RWPE2 (cell line): ENCODE measurements around the gene SPRED2.

Source experiments
- ATAC-seq: fragments of 200-7000 bp; cut with Tn5 transposase; 3 replicates; pipeline ENCODE4 v1.9.1; 2021; ENCODE audit warnings: low read depth
- DNase-seq: peaks from one replicate; pipeline ENCODE4 v3.0.0-alpha.2; 2020; ENCODE audit warnings: low spot score
- H3K27ac ChIP-seq: fragments of 450-650 bp; 2 replicates; pipeline ENCODE4 v1.5.1; 2017; ENCODE audit warnings: mild to moderate bottlenecking; ENCODE audit not compliant: poor library complexity, severe bottlenecking
- H3K27me3 ChIP-seq: fragments of 250-450 bp; sonication (Bioruptor Pico); 2 replicates; pipeline ENCODE4 v1.5.1; 2021; ENCODE audit warnings: mild to moderate bottlenecking, moderate library complexity; ENCODE audit not compliant: insufficient read depth, poor library complexity, severe bottlenecking
- H3K36me3 ChIP-seq: fragments of 250-450 bp; sonication (Bioruptor Pico); 2 replicates; pipeline ENCODE4 v1.5.1; 2020; ENCODE audit warnings: low read depth, mild to moderate bottlenecking, moderate library complexity
- H3K4me1 ChIP-seq: fragments of 250-450 bp; sonication (Bioruptor Pico); 2 replicates; pipeline ENCODE4 v1.5.1; 2021; ENCODE audit warnings: mild to moderate bottlenecking, moderate library complexity; ENCODE audit not compliant: insufficient read depth, poor library complexity, severe bottlenecking
- H3K4me3 ChIP-seq: fragments of 250-450 bp; sonication (Bioruptor Pico); 2 replicates; pipeline ENCODE4 v1.5.1; 2021; ENCODE audit warnings: mild to moderate bottlenecking, moderate library complexity; ENCODE audit not compliant: severe bottlenecking
- H3K9me3 ChIP-seq: fragments of 250-450 bp; sonication (Bioruptor Pico); 2 replicates; pipeline ENCODE4 v1.5.1; 2021; ENCODE audit warnings: mild to moderate bottlenecking, moderate library complexity; ENCODE audit not compliant: severe bottlenecking
- CTCF ChIP-seq: fragments of 450-650 bp; IDR thresholded peaks from one replicate; pipeline ENCODE4 v1.5.1; 2017; ENCODE audit warnings: mild to moderate bottlenecking, moderate library complexity; ENCODE audit not compliant: poor library complexity, severe bottlenecking

Gene SPRED2

GRCh38 chr2:65477590-65477989, 45.2 kb upstream of the SPRED2 start:
- H3K27ac ChIP-seq, result no peak overlapping the region
- ATAC-seq, result no peak

GRCh38 chr2:65476778-65477177, 44.4 kb upstream of the SPRED2 start:
- H3K4me3 ChIP-seq, result no peak overlapping the region
- ATAC-seq (no peak), DNase-seq (no peak)
- H3K27me3 ChIP-seq, result no peaks in the 10 kb centered on the region
- no peaks in the 10 kb centered on the region for H3K9me3 ChIP-seq
- no peaks in the 10 kb centered on the region for H3K36me3 ChIP-seq
- no peaks in the 10 kb centered on the region for H3K4me1 ChIP-seq
- no peak for TF ChIP-seq CTCF
- no peak overlapping the region for H3K27ac ChIP-seq

More at GRCh38 chr2:65477590-65477989, 45.2 kb upstream of the SPRED2 start:
- H3K9me3 ChIP-seq, result no peaks in the 10 kb centered on the region
- no peaks in the 10 kb centered on the region for H3K27me3 ChIP-seq
- no peak for TF ChIP-seq CTCF
- H3K4me3 ChIP-seq, result no peak overlapping the region
- no peaks in the 10 kb centered on the region for H3K4me1 ChIP-seq
- DNase-seq, result no peak
- H3K36me3 ChIP-seq, result no peaks in the 10 kb centered on the region

GRCh38 chr2:65475000-65475399, 42.6 kb upstream of the SPRED2 start:
- H3K4me1 ChIP-seq, result no peaks in the 10 kb centered on the region
- H3K36me3 ChIP-seq, result no peaks in the 10 kb centered on the region
- H3K27me3 ChIP-seq, result no peaks in the 10 kb centered on the region
- no peaks in the 10 kb centered on the region for H3K9me3 ChIP-seq
- DNase-seq, result no peak
- no peak for ATAC-seq
- TF ChIP-seq CTCF, result no peak
- H3K27ac ChIP-seq, result no peak overlapping the region
- H3K4me3 ChIP-seq, result no peak overlapping the region

GRCh38 chr2:65473045-65473444, 40.6 kb upstream of the SPRED2 start:
- Histone ChIP-seq H3K36me3 (no peaks in the 10 kb centered on the region), H3K27ac (no peak overlapping the region), H3K4me1 (no peaks in the 10 kb centered on the region), H3K27me3 (no peaks in the 10 kb centered on the region), H3K4me3 (no peak overlapping the region), H3K9me3 (no peaks in the 10 kb centered on the region)
- no peak for TF ChIP-seq CTCF
- no peak for ATAC-seq
- DNase-seq, result no peak

GRCh38 chr2:65471409-65471808, 39.0 kb upstream of the SPRED2 start:
- no peaks in the 10 kb centered on the region for H3K27me3 ChIP-seq
- no peak for ATAC-seq
- no peak overlapping the region for H3K4me3 ChIP-seq
- no peak for DNase-seq
- no peaks in the 10 kb centered on the region for H3K9me3 ChIP-seq
- TF ChIP-seq CTCF, result no peak
- H3K27ac ChIP-seq, result no peak overlapping the region
- H3K4me1 ChIP-seq, result no peaks in the 10 kb centered on the region
- H3K36me3 ChIP-seq, result no peaks in the 10 kb centered on the region
